Peyer's patch (tissue), 4 donors: ENCODE measurements around the gene STARD9. TPM values are rescaled to one million over a fixed set of nuclear protein-coding genes. Genes with fewer than 3 reads are reported as not detected.

Experiments
- DNase-seq, 3 donors: peaks; one replicate each; pipeline ENCODE4 v3.0.0-alpha.2; 2017 to 2019
- H3K27ac ChIP-seq, 4 donors: fragments of 200-600 bp; sonication (generic); one replicate each; pipeline ENCODE4 v1.5.1; 2016 to 2019
- H3K27me3 ChIP-seq, 2 donors: fragments of 200-600 bp; sonication (generic); one replicate each; pipeline ENCODE4 v1.5.1; 2019
- H3K36me3 ChIP-seq, 3 donors: fragments of 200-600 bp; sonication (generic); one replicate each; pipeline ENCODE4 v1.5.1; 2016 to 2019
- H3K4me1 ChIP-seq, 4 donors: fragments of 200-600 bp; sonication (generic); one replicate each; pipeline ENCODE4 v1.5.1; 2016 to 2019
- H3K4me3 ChIP-seq, 4 donors: fragments of 200-600 bp; sonication (generic); 1 replicate in 3 of 4; 2 replicates in 1 of 4; pipeline ENCODE4 v1.5.1; 2016 to 2019; ENCODE audit warnings: mild to moderate bottlenecking in 1 of 4
- H3K9me3 ChIP-seq, 4 donors: fragments of 200-600 bp; sonication (generic); one replicate each; pipeline ENCODE4 v1.5.1; 2016 to 2019; ENCODE audit warnings: mild to moderate bottlenecking in 1 of 4
- CTCF ChIP-seq, 6 experiments: fragments of 450-650 bp in 4 of 6; fragments of 200-600 bp in 2 of 6; sonication (generic) in 1 of 6; IDR thresholded peaks; one replicate each; pipeline ENCODE4 v1.5.1; 2017 to 2019; ENCODE audit warnings: antibody characterized with exemption in 6 of 6, mild to moderate bottlenecking in 3 of 6, moderate library complexity in 1 of 6
- POLR2A ChIP-seq, 2 donors: fragments of 450-650 bp; IDR thresholded peaks; one replicate each; pipeline ENCODE4 v1.5.1; 2017; ENCODE audit warnings: antibody characterized with exemption in 2 of 2, mild to moderate bottlenecking in 2 of 2, moderate library complexity in 2 of 2
- total RNA-seq, 4 donors: library from RNA; depleted of rRNA; stranded (reverse); fragments of >200 nt; gene quantifications; one replicate each; pipeline ENCODE4 v1.1.0, GENCODE V29; 2016

STARD9 gene
- total RNA-seq: 100 to 1,000 TPM in 1 of 4 donors, 10 to 100 TPM in 2, 1 to 10 TPM in 1; 4.2 to 153 (median 20.4) TPM

- no peaks in the 10 kb centered on the region for H3K27me3 ChIP-seq
- H3K9me3 ChIP-seq: no peaks in the 10 kb centered on the region
- H3K36me3 ChIP-seq: no peaks in the 10 kb centered on the region
- H3K4me1 ChIP-seq: peaks cover 0 to 24% (median 2%) of the 10 kb centered on the region in 4 donors
- H3K4me3 ChIP-seq: peak within 1 kb of the TSS; percentile 71 to 83 (median 78)
- DNase-seq: peak; percentile 95 to 99 (median 98)
- TF ChIP-seq CTCF (IDR thresholded peaks at IDR 0.05) (no peak), POLR2A (IDR thresholded peaks at IDR 0.05) (peak in 1 of 2 donors; percentile 51)
- peak within 1 kb of the TSS; percentile 73 to 89 (median 84) for H3K27ac ChIP-seq
These were observed at the start of gene STARD9 for GRCh38 chr15:42575188-42576039. Gene STARD9 (plus strand): TSS chr15:42575606. CDS start chr15:42575716, 110 bp downstream.

GRCh38 chr15:42528970-42529369 lies 46.4 kb upstream of the STARD9 start:
- Histone ChIP-seq H3K4me3 (no peak overlapping the region), H3K27ac (no peak overlapping the region), H3K36me3 (peaks cover 0 to 75% (median 0%) of the 10 kb centered on the region in 3 donors), H3K27me3 (no peaks in the 10 kb centered on the region), H3K4me1 (no peaks in the 10 kb centered on the region), H3K9me3 (no peaks in the 10 kb centered on the region)
- TF ChIP-seq POLR2A (IDR thresholded peaks at IDR 0.05): no peak
- TF ChIP-seq CTCF (IDR thresholded peaks at IDR 0.05): no peak
- DNase-seq: no peak

GRCh38 chr15:42533246-42533645 lies 42.2 kb upstream of the STARD9 start:
- no peak for DNase-seq
- no peak for TF ChIP-seq CTCF (IDR thresholded peaks at IDR 0.05)
- no peak for TF ChIP-seq POLR2A (IDR thresholded peaks at IDR 0.05)
- no peaks in the 10 kb centered on the region for H3K4me1 ChIP-seq
- no peak overlapping the region for H3K4me3 ChIP-seq
- H3K27ac ChIP-seq: no peak overlapping the region
- peaks cover 0 to 54% (median 0%) of the 10 kb centered on the region in 3 donors for H3K36me3 ChIP-seq
- no peaks in the 10 kb centered on the region for H3K9me3 ChIP-seq
- no peaks in the 10 kb centered on the region for H3K27me3 ChIP-seq

- no peak for DNase-seq
These were observed 30.4 kb upstream of the STARD9 start for GRCh38 chr15:42544853-42545629.

More at GRCh38 chr15:42544853-42545629, 30.4 kb upstream of the STARD9 start:
- TF ChIP-seq POLR2A (IDR thresholded peaks at IDR 0.05): no peak
- no peak for TF ChIP-seq CTCF (IDR thresholded peaks at IDR 0.05)
- Histone ChIP-seq H3K27me3 (no peaks in the 10 kb centered on the region), H3K4me3 (no peak overlapping the region), H3K4me1 (peaks cover 0 to 27% (median 6%) of the 10 kb centered on the region in 4 donors), H3K36me3 (peaks cover 0 to 44% (median 0%) of the 10 kb centered on the region in 3 donors), H3K9me3 (no peaks in the 10 kb centered on the region), H3K27ac (no peak overlapping the region)
